Keratinocyte (primary cell): ENCODE measurements around the gene CSRNP2.

ENCODE experiments used
- CTCF ChIP-seq, 3 experiments: IDR thresholded peaks in 1 of 3; conservative IDR thresholded peaks in 1 of 3; optimal IDR thresholded peaks in 1 of 3; 2 replicates in 2 of 3; 3 replicates in 1 of 3; pipeline versions ENCODE3 to v1.5.1; 2011; ENCODE audit warnings: low read length in 3 of 3, mild to moderate bottlenecking in 3 of 3, moderate library complexity in 2 of 3, control low read depth in 1 of 3, inconsistent platforms in 1 of 3; ENCODE audit not compliant: insufficient read depth in 2 of 3; ENCODE audit errors: extremely low read depth in 1 of 3
- EZH2 ChIP-seq: IDR thresholded peaks from one replicate; pipeline ENCODE4 v1.6.1; 2012; ENCODE audit warnings: inconsistent platforms, mild to moderate bottlenecking, low read length, moderate library complexity

GRCh38 chr12:51033048-51033447 is 50.3 kb downstream of the CSRNP2 start:
- no peak for TF ChIP-seq EZH2
- no peak for TF ChIP-seq CTCF (optimal IDR thresholded peaks at IDR 0.05 in 1 of 3, IDR thresholded peaks at IDR 0.05 in 1 of 3, conservative IDR thresholded peaks at IDR 0.05 in 1 of 3; ENCODE audit: extremely low read depth in 1 of 3, insufficient read depth in 2 of 3, low read length in 3 of 3)
